Measurements from ENCODE around the gene MTHFD1L.

MTHFD1L gene

DNA sequence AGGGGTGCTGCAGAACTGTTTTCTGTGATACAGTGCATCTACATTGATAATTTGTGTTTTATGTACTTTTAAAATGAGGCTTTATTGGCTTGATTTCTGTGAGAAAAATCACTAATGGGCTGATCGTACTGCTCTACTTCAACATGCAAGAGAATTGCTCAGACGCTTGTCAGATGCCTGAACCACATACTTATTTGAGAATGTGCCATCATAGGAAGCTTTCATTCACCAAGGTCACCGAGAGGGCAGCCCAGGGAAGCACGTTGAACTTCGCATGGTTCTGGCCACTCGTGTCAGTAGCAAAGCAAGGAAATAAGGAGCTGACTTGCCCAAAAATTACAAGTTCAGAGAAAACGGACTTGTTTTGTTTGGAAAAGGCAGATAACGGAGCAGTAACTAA lies 205.8 kb downstream of the MTHFD1L start:
- H3K4me3 ChIP-seq (ENCODE audit: low read length): no peak overlapping the region
- no peaks in the 10 kb centered on the region for H3K9me2 ChIP-seq (replicated peaks; ENCODE audit: control insufficient read depth, low read length)

DNA sequence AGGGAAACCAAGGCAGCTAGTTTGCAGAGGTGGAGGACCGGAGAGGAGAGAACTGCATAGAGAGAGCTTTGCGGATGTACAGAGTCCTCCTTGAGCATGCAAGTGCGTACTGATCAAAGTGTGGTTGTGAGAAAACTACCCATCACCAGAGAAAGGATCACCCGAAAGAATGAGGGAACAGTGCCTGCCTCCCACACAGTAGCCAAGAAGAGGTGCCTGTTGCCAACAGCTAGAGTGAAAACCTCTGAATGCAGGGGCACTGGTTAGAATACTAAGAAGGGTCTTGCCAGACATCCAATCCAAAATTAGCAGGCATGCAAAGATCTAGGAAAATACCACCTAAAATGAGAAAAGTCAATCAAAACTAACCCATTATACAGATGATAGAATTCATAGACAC lies 207.6 kb downstream of the MTHFD1L start:
- TF ChIP-seq, protein P1, sequence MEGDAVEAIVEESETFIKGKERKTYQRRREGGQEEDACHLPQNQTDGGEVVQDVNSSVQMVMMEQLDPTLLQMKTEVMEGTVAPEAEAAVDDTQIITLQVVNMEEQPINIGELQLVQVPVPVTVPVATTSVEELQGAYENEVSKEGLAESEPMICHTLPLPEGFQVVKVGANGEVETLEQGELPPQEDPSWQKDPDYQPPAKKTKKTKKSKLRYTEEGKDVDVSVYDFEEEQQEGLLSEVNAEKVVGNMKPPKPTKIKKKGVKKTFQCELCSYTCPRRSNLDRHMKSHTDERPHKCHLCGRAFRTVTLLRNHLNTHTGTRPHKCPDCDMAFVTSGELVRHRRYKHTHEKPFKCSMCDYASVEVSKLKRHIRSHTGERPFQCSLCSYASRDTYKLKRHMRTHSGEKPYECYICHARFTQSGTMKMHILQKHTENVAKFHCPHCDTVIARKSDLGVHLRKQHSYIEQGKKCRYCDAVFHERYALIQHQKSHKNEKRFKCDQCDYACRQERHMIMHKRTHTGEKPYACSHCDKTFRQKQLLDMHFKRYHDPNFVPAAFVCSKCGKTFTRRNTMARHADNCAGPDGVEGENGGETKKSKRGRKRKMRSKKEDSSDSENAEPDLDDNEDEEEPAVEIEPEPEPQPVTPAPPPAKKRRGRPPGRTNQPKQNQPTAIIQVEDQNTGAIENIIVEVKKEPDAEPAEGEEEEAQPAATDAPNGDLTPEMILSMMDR (IDR thresholded peaks at IDR 0.05; ENCODE audit: low read depth, low read length, poor library complexity, severe bottlenecking): no peak
- TF ChIP-seq EZH2phosphoT487 (IDR thresholded peaks at IDR 0.05; ENCODE audit: borderline replicate concordance, low read length): no peak
- Histone ChIP-seq H3K4me3 (ENCODE audit: low read length) (no peak overlapping the region), H3K79me2 (ENCODE audit: control insufficient read depth, low read length) (no peaks in the 10 kb centered on the region), H3K9me2 (replicated peaks; ENCODE audit: control insufficient read depth, low read length) (no peaks in the 10 kb centered on the region), H3K36me3 (ENCODE audit: control insufficient read depth, low read length) (peaks cover 54% of the 10 kb centered on the region), H3K4me1 (ENCODE audit: control insufficient read depth, low read length) (peaks cover 12% of the 10 kb centered on the region), H3K27me3 (ENCODE audit: control insufficient read depth, low read length) (no peaks in the 10 kb centered on the region), H3K4me2 (ENCODE audit: low read length) (no peak overlapping the region), H4K20me1 (ENCODE audit: control insufficient read depth, insufficient read depth, low read depth, low read length) (no peaks in the 10 kb centered on the region), H3K9me3 (ENCODE audit: control insufficient read depth, insufficient read depth, low read length) (peaks cover 9% of the 10 kb centered on the region; the same call in 1 of the 2 replicates), H3F3A (ENCODE audit: control insufficient read depth, insufficient read depth) (no peaks in the 10 kb centered on the region), H3K27ac (ENCODE audit: low read depth, low read length) (no peak overlapping the region)

More for the DNA sequence above, 205.8 kb downstream of the MTHFD1L start:
- no peaks in the 10 kb centered on the region for H3K79me2 ChIP-seq (ENCODE audit: control insufficient read depth, low read length)
- TF ChIP-seq EZH2phosphoT487 (IDR thresholded peaks at IDR 0.05; ENCODE audit: borderline replicate concordance, low read length): no peak
- TF ChIP-seq, protein P1 (IDR thresholded peaks at IDR 0.05; ENCODE audit: low read depth, low read length, poor library complexity, severe bottlenecking): no peak
- peaks cover 9% of the 10 kb centered on the region; the same call in 1 of the 2 replicates for H3K9me3 ChIP-seq (ENCODE audit: control insufficient read depth, insufficient read depth, low read length)
- H3K36me3 ChIP-seq (ENCODE audit: control insufficient read depth, low read length): peaks cover 61% of the 10 kb centered on the region
- no peak overlapping the region for H3K27ac ChIP-seq (ENCODE audit: low read depth, low read length)
- no peaks in the 10 kb centered on the region for H3F3A ChIP-seq (ENCODE audit: control insufficient read depth, insufficient read depth)
- H3K27me3 ChIP-seq (ENCODE audit: control insufficient read depth, low read length): no peaks in the 10 kb centered on the region
- H4K20me1 ChIP-seq (ENCODE audit: control insufficient read depth, insufficient read depth, low read depth, low read length): no peaks in the 10 kb centered on the region
- H3K4me1 ChIP-seq (ENCODE audit: control insufficient read depth, low read length): peaks cover 12% of the 10 kb centered on the region
- no peak overlapping the region for H3K4me2 ChIP-seq (ENCODE audit: low read length)

DNA sequence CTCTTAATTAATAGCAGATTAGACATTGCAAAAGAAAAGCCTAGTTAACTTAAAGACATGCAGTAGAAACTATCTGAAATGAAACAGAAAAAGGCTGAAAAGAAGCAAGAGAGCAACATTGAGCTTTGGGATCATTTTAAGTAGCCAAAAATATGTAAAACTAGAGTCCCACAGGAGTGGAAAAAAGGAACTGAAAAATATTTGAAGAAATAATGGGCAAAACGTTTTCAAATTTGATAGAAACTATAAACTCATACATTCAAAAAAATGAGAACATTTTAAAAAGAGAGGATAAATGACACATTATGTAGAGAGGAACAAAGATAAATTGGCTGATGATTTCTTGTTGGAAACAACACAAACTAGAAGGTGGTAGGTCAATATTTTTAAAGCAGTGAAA lies 208.2 kb downstream of the MTHFD1L start:
- Histone ChIP-seq H3K9me3 (ENCODE audit: control insufficient read depth, insufficient read depth, low read length) (peaks cover 9% of the 10 kb centered on the region; the same call in 1 of the 2 replicates), H3F3A (ENCODE audit: control insufficient read depth, insufficient read depth) (no peaks in the 10 kb centered on the region), H4K20me1 (ENCODE audit: control insufficient read depth, insufficient read depth, low read depth, low read length) (no peaks in the 10 kb centered on the region), H3K79me2 (ENCODE audit: control insufficient read depth, low read length) (no peaks in the 10 kb centered on the region), H3K9me2 (replicated peaks; ENCODE audit: control insufficient read depth, low read length) (no peaks in the 10 kb centered on the region), H3K4me1 (ENCODE audit: control insufficient read depth, low read length) (peaks cover 12% of the 10 kb centered on the region), H3K27me3 (ENCODE audit: control insufficient read depth, low read length) (no peaks in the 10 kb centered on the region), H3K4me2 (ENCODE audit: low read length) (no peak overlapping the region), H3K4me3 (ENCODE audit: low read length) (no peak overlapping the region), H3K27ac (ENCODE audit: low read depth, low read length) (no peak overlapping the region), H3K36me3 (ENCODE audit: control insufficient read depth, low read length) (peaks cover 55% of the 10 kb centered on the region)
- no peak for TF ChIP-seq EZH2phosphoT487 (IDR thresholded peaks at IDR 0.05; ENCODE audit: borderline replicate concordance, low read length)
- TF ChIP-seq, protein P1 (IDR thresholded peaks at IDR 0.05; ENCODE audit: low read depth, low read length, poor library complexity, severe bottlenecking): no peak

All from DOHH2 (cell line).